Body of pancreas (tissue), 4 donors: ENCODE results near the gene RPIA. TPM values are rescaled to one million over a fixed set of nuclear protein-coding genes. Genes with fewer than 3 reads are reported as not detected.

Experiments
- ATAC-seq: fragments of 150-250 bp; one replicate; pipeline ENCODE4 v1.9.1; 2016
- DNase-seq, 4 donors: peaks; one replicate each; pipeline ENCODE4 v3.0.0-alpha.2; 2019
- H3K27ac ChIP-seq, 4 donors: fragments of 200-600 bp; sonication (generic); 1 replicate in 3 of 4; 2 replicates in 1 of 4; pipeline versions ENCODE4 v1.5.1 to v1.6.1; 2016 to 2019; ENCODE audit warnings: mild to moderate bottlenecking in 1 of 4, mixed read lengths in 1 of 4, moderate library complexity in 1 of 4
- H3K27me3 ChIP-seq, 2 donors: fragments of 200-600 bp; sonication (generic); one replicate each; pipeline ENCODE4 v1.6.0; 2016; ENCODE audit warnings: mild to moderate bottlenecking in 1 of 2
- H3K36me3 ChIP-seq, 2 donors: fragments of 200-600 bp; sonication (generic); replicated peaks in 1 of 2; 2 replicates each; pipeline ENCODE4 v1.5.1; 2016; ENCODE audit warnings: low read depth in 2 of 2; ENCODE audit not compliant: insufficient read depth in 1 of 2
- H3K4me1 ChIP-seq: fragments of 200-600 bp; sonication (generic); one replicate; pipeline ENCODE4 v1.6.0; 2016
- H3K4me3 ChIP-seq, 2 donors: fragments of 200-600 bp; sonication (generic); 1 replicate in 1 of 2; 2 replicates in 1 of 2; pipeline ENCODE4 v1.5.1; 2016 to 2019
- H3K9me3 ChIP-seq, 3 donors: fragments of 200-600 bp; sonication (generic); 1 replicate in 2 of 3; 2 replicates in 1 of 3; pipeline ENCODE4 v1.5.1; 2016
- POLR2A ChIP-seq, 3 donors: fragments of 450-650 bp; IDR thresholded peaks; one replicate each; pipeline ENCODE4 v1.6.1; 2016; ENCODE audit warnings: antibody characterized with exemption in 3 of 3, mild to moderate bottlenecking in 2 of 3
- WGBS, 2 donors: methylation state at CpG; one replicate each; pipeline ENCODE4 v1.1.5; 2017; 5-methylcytosine and 5-hydroxymethylcytosine counted together
- intact Hi-C: fragments of 100-400 bp; cut with DNase I; formaldehyde crosslinking; loops from one replicate; pipeline ENCODE4 v1.15.1; 2023
- total RNA-seq, 2 donors: library from RNA; depleted of rRNA; stranded (reverse); fragments of >200 nt; gene quantifications; one replicate each; pipeline ENCODE4 v1.1.0, GENCODE V29; 2016
- TF ChIP-seq, protein P1 (sequence below), 7 experiments: fragments of 450-650 bp in 4 of 7; fragments of 200-600 bp in 3 of 7; sonication (generic) in 3 of 7; IDR thresholded peaks; one replicate each; pipeline ENCODE4 v1.5.1; 2016 to 2019; ENCODE audit warnings: antibody characterized with exemption in 7 of 7

RPIA gene
- total RNA-seq, 2 donors from 2014 or later = 10.9 to 18.5 TPM

DNA sequence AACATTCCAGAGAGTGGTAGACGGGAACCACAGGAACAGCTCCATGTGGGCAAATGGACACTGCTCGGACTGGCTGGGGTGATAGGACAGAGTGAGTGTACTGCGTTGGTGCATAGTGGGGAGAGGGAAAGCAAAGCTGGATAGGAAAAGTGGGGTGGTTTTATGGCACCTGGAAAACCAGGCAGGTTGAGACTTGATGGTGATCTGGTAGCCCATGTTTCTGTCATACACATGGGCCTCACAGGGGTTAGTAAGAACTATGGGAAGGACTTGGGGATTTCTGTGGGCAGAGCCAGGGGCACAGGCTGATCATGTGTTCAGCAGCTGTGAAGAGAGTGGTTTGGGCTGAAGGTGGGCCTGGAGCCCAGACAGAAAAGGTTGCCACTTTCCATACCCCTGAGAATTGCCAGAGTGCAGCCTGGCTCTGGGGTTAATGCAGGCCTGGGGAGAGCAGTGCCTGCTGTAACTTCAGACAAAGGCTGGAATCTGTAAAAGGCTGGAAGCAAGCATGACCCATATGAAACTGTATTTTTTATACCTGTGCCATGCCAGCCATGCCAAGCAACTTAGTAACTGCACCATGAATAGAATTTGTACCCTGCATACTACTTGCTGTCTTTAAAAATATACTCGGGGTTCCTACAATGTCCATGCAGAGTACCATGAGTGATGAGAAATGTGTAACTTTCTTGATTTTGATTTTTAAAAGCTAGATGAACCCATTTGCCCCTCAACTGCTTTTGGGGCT lies 41.9 kb downstream of the RPIA start:
- intact Hi-C loops = no loop called here
- H3K36me3 ChIP-seq = peaks cover 0 to under 1% of the 10 kb centered on the region in 2 donors

DNA sequence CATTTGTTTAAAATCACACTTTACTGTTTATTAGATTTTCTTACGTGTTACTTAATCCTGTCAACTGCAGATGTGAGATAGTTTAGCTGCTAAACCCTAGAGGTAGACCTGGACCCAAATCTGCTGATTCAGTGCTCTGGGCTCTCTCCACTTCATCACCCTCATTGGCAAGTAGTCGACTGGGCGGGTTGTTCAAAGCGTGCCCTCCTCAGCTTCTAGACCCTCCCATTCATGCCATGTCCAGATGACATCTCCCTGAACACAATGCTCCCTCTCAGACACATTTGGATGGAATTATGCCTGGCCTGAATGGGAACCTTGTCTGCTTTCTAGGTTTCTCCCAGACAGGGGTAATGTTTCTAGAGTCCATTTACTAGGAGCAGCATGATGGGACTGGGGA lies 43.7 kb downstream of the RPIA start:
- Histone ChIP-seq H3K27ac (no peak overlapping the region), H3K27me3 (no peaks in the 10 kb centered on the region), H3K4me3 (no peak overlapping the region), H3K9me3 (no peaks in the 10 kb centered on the region), H3K36me3 (peaks cover 0 to 2% of the 10 kb centered on the region in 2 donors), H3K4me1 (peaks cover 22% of the 10 kb centered on the region)
- 63 to 76% methylated on average over 4 of the region's 4 CpGs for WGBS, 2 donors
- intact Hi-C loops = no loop called here
- TF ChIP-seq, protein P1, sequence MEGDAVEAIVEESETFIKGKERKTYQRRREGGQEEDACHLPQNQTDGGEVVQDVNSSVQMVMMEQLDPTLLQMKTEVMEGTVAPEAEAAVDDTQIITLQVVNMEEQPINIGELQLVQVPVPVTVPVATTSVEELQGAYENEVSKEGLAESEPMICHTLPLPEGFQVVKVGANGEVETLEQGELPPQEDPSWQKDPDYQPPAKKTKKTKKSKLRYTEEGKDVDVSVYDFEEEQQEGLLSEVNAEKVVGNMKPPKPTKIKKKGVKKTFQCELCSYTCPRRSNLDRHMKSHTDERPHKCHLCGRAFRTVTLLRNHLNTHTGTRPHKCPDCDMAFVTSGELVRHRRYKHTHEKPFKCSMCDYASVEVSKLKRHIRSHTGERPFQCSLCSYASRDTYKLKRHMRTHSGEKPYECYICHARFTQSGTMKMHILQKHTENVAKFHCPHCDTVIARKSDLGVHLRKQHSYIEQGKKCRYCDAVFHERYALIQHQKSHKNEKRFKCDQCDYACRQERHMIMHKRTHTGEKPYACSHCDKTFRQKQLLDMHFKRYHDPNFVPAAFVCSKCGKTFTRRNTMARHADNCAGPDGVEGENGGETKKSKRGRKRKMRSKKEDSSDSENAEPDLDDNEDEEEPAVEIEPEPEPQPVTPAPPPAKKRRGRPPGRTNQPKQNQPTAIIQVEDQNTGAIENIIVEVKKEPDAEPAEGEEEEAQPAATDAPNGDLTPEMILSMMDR (IDR thresholded peaks at IDR 0.05) = no peak
- no peak for TF ChIP-seq POLR2A (IDR thresholded peaks at IDR 0.05)
- DNase-seq (no peak), ATAC-seq (peak; percentile 29)

More for the DNA sequence above, 41.9 kb downstream of the RPIA start:
- Histone ChIP-seq H3K27ac (no peak overlapping the region), H3K9me3 (no peaks in the 10 kb centered on the region), H3K27me3 (no peaks in the 10 kb centered on the region), H3K4me3 (no peak overlapping the region), H3K4me1 (peaks cover 16% of the 10 kb centered on the region)
- no peak for DNase-seq
- WGBS, 2 donors = 91 to 99% methylated on average over 4 of the region's 4 CpGs
- TF ChIP-seq, protein P1 (IDR thresholded peaks at IDR 0.05) = no peak
- no peak for TF ChIP-seq POLR2A (IDR thresholded peaks at IDR 0.05)
- ATAC-seq = no peak

DNA sequence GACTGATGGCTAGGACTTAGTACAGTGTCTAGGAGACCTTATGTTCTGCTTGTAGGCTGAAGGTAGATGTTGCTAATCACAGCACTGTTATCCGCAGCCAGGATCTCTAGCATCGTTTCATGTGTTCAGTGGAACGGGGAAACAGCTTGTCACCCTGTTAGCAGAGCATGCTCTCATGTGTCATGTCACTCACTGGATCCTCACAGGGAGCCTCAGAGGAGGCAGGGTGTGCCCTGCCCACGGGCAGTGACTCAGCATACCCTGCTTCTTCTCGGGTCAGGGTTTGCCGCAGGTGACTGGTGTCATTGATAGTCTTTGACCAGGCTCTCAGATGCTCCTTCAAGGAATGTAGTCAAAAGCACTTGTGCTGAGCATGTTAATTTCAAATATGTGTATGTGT lies 44.4 kb downstream of the RPIA start:
- Histone ChIP-seq H3K27ac (no peak overlapping the region), H3K4me3 (no peak overlapping the region), H3K27me3 (no peaks in the 10 kb centered on the region), H3K4me1 (peaks cover 24% of the 10 kb centered on the region), H3K36me3 (peaks cover 0 to 2% of the 10 kb centered on the region in 2 donors), H3K9me3 (no peaks in the 10 kb centered on the region)
- TF ChIP-seq, protein P1 (IDR thresholded peaks at IDR 0.05) = no peak
- 78 to 93% methylated on average over 6 of the region's 6 CpGs for WGBS, 2 donors
- ATAC-seq (no peak), DNase-seq (no peak)
- intact Hi-C loops = no loop called here

DNA sequence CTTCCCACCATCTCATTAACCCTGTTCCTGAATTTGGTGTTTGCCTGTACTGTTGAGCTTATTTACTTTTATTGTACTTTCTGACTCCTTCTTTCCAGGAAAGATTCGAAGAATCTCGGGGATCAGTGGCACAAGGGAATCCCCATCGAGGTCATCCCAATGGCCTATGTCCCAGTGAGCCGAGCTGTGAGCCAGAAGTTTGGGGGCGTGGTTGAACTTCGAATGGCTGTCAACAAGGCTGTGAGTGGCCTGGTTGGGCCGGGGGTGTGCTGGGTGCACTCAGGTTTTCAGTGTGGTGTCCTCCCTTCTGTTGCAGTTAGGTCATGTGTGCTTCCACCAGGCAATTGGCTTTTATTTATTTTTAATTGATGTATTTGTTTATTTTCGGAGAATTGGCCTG lies 45.0 kb downstream of the RPIA start:
- Histone ChIP-seq H3K36me3 (peaks cover 0 to 2% of the 10 kb centered on the region in 2 donors), H3K4me3 (no peak overlapping the region)
- peak in 2 of 4 donors; percentile 14 to 15 for DNase-seq

More for the DNA sequence above, 45.0 kb downstream of the RPIA start:
- H3K4me1 ChIP-seq = peaks cover 24% of the 10 kb centered on the region
- H3K9me3 ChIP-seq = no peaks in the 10 kb centered on the region
- intact Hi-C loops = no loop called here
- ATAC-seq = no peak
- WGBS, 2 donors = 44 to 51% methylated on average over 8 of the region's 8 CpGs
- TF ChIP-seq POLR2A (IDR thresholded peaks at IDR 0.05) = no peak
- TF ChIP-seq, protein P1 (IDR thresholded peaks at IDR 0.05) = no peak
- peak overlapping the region in 2 of 4 donors; percentile 43 to 54 for H3K27ac ChIP-seq
- no peaks in the 10 kb centered on the region for H3K27me3 ChIP-seq
